ENCODE results near the gene NOVA2.

Gene NOVA2

DNA sequence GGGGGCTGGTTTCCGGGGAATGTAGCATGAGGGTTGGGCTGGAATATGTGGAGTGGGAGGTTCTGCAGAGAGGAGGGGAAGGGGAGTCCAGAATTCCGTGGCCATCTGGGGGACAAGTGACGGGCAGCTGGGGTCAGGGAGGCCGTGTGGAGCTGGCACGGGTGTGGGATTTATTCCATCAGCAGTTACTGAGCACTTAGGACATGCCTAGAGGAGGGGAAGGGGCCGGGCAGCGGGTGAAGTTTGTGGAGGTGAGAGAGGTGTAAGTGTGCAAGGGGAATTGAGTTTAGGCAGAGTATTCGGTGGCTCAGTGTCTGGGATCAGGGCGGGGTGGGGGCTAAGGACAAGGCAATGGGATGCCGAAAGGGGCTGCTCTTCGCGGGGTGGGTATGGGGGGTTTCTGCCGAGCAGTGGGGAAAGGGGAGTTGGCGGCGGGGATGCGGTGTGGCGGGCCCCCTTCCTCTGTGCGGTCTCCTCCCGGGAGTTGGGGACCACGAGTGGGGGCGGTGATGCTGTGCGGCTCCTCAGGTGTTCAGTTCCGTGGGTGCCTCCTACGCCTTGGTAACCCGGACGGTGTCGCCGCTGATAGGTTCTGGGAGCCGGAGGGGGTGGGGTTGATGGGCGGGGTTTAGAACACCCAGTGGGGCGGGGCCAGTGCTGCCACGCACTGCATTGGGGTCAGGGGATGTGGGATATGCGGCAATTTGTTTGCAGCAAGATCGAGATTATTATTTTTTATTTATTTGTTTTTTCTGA lies 27.0 kb upstream of the NOVA2 start:
- DNase-seq (ENCODE audit: low read depth in 3 of 3, low spot score in 1 of 3), result peak; percentile 40 to 49 (median 47)

DNA sequence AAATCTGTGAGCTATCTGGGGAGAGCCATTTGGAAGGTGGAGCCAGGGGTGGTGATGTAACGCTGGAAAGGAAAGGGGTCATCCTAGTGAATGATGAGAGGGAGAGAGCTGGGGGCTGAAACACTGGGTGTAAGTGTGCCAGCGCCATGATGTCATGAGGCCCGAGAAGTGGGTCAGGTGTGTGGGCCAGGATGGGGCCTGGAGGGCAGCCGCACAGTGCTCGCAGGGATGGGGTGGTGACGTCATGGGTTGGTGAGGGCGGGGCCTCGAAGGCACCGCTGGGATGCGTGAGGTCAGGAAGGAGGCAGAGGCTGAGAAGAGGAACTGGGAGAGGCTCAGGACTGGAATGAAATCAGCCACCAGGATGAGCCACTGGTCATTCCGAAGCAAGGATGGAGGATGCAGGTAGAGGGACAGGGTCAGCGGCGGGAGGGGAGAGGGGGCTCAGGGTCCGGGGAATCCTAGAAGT lies 26.0 kb upstream of the NOVA2 start:
- DNase-seq (ENCODE audit: low read depth in 3 of 3, low spot score in 1 of 3), result no peak

DNA sequence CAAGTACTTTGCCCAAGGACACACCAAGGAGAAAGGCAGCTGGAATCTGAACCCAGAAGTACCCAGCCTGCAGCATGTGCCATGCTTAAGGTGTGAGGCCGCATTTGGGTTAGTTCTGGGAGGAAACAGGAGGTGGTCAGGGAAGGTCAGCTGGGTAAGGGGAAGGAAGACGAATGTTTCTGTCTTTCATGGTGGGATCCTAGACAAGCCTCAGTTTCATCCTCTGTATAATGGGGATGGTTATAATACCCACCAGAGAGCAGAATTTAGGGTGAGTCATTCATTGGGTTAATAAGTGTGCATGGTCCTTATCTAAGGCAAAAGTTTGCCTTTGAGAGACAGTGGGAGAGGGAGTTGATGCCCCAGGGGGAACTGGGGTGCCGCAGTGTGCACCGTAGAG lies 25.2 kb upstream of the NOVA2 start:
- no peak for DNase-seq (ENCODE audit: low read depth in 3 of 3, low spot score in 1 of 3)

DNA sequence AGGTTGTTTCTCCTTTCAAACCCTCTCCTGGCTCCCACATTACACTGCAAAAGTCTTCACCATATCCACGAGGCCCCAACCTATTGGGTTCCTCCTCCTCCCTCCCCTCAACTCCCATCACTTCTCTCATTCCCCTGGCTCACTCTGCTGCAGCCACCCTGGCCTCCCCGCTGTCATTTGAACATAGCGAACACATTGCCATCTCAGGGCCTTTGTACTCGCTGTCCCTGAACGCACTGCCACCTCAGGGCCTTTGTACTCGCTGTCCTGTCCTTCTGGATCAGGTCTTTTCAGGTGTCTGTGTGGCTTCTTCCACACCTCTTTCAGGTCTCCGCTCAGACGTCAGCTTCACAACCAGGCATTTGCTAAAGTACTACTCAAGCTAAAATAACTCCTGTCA lies 23.3 kb upstream of the NOVA2 start:
- DNase-seq (ENCODE audit: low read depth in 3 of 3, low spot score in 1 of 3), result no peak

DNA sequence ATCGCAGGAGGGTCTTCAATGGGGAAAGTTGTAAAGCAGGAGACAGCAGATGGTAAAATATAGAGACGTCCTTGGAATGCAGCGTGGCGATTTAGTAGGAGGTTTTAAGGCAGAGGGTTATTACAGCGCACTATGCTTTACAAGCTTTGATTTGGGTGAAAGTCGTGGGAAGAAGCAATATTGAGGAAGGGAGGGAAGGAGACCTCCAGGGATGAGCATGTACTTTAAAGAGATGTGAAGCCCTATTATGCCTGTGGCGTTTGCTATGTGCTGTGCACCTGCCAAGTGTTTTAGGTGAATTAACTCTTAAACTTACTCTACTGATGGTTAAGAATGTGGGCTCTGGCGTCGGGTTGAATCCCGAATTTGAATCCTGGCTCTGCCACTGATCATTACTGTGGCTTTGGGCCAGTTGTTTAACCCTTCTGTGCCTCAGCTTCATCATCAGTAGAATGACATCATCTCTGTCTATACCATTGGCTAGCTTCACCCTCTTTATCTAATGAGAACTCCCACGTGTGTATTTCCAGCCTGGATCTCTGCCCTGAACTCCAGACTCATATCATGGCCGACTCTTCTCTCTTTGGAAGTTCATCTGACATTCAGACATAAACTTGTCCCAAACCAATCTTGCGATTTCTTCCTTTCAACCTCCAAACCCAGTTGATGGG lies 22.2 kb upstream of the NOVA2 start:
- no peak for DNase-seq (ENCODE audit: low read depth in 3 of 3, low spot score in 1 of 3)

DNA sequence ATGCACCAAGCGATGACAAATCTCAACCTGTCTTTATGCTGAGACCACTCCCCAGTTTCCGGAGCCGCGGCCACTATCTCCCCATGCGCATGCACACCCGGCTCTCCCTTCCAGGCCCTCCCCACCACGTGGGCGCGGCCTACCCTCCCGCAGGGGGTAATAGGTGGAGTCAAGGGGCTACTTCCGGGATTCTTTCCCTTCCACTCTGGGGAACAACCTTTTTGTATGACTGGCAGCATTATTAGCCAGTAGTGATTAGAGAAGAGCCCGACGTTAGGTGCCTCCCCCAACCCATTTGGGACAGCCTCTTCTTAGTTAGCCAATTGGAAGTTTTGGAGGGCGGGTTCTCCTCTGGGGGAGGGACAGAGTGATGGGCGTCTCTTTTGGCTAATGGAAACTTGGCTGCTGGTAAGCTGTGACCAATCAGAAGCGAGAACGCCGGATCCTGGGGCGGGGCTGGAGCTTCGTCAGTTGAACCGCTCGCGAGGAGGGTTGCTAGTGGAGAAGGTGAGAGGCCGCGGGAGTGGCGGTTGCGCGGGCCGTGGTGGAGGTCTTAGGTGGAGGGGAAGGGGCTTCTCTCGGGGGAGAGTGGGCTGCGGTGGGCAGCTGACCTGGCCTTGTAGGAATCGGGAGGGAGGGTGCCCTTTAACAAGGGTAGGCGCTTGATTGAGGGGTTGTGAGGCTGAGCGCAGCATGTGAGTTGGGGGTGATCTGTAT lies 21.5 kb upstream of the NOVA2 start, which contains the start of gene CCDC61:
TSS of gene CCDC61 (plus strand) at position 470 of the 717 bp plus-strand sequence. CDS start 7,552 bp downstream, outside the sequence.
- peak; percentile 86 to 95 (median 93) for DNase-seq (ENCODE audit: low read depth in 3 of 3, low spot score in 1 of 3)

DNA sequence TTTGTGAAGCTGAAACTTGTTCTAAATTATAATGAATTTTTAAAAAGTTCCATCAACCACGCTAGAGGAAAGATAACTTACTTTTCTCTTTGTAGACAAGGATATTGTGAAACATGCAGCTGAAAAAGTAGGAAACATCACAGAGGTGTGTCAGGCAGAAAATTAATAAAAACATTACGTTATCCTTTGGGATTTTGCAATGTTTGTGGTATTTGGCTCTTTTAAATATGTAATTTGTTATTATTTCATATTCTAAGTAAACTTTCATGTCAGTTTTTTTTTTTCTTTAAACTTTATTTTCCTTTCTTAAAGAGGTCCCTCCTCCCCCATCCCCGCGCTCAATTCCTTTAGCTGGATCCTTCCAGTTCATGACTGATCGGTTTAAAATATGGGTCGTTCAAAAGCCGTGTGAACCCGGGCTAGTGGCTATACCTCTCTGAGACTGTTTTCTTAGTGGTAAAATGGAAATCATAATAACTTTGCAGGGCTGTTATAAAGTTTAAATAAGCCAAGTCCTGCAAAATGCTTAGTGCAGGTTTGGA lies 20.9 kb upstream of the NOVA2 start:
- DNase-seq (ENCODE audit: low read depth in 3 of 3, low spot score in 1 of 3), result no peak

DNA sequence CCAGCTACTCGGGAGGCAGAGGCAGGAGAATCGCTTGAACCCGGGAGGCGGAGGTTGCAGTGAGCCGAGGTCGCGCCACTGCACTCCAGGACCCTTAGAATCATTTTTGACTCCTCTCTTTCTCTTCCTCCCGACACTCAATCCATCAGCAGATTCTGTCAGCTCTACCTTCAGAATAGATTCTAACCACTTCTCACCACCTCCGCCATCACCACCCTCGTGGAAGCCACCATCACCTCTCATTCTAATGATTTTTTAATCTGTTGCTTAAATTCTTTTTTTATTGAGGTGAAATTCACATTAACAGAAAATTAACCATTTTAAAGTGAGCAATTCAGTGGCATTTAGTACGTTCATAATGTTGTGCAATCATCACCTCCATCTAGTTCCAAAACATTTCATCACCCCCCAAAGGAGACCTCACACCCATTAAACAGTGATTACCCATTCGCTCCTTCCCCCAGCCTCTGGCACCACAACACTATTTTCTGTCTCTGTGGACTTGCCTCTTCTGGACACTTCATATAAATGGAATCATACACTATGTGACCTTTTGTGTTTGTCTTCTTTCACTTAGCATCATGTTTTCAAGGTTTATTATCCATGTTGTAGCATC lies 16.6 kb upstream of the NOVA2 start:
- no peak for DNase-seq (ENCODE audit: low read depth in 3 of 3, low spot score in 1 of 3)

DNA sequence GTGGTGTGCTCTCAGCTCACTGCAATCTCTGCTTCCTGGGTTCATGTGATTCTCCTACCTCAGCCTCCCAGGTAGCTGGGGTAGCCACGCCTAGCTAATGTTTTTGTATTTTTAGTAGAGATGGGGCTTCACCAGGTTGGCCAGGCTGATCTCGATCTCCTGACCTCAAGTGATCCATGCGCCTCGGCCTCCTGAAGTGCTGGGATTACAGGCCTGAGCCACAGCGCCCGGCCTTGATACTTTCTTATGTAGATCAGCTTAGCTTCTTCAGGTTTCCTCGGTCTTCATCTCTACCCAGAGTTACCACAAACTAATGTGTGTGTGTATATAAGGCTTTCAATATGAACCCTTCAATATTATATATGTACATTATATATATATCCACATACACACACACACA lies 11.7 kb upstream of the NOVA2 start:
- DNase-seq (ENCODE audit: low read depth in 3 of 3, low spot score in 1 of 3), result no peak

DNA sequence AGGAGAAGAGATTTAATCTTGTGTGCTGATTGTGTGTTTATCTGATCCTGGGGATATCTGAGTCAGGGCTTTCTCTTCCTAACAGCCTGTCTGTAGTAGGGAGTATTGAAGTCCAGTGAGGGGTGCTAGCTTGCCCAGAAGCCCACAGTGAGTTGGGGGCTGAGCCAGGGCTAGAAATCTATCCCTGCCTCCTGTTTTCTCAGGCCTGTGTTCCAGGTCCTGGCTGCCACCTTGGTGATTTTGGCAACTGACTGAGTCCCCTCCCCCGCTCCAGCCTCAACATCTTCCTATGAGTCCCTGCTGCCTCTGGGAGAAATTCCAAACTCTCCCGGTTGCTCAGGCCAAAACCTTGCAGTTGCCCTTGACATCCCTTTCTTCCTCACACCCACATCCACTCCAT lies 7.7 kb upstream of the NOVA2 start:
- DNase-seq (ENCODE audit: low read depth in 3 of 3, low spot score in 1 of 3), result no peak

DNA sequence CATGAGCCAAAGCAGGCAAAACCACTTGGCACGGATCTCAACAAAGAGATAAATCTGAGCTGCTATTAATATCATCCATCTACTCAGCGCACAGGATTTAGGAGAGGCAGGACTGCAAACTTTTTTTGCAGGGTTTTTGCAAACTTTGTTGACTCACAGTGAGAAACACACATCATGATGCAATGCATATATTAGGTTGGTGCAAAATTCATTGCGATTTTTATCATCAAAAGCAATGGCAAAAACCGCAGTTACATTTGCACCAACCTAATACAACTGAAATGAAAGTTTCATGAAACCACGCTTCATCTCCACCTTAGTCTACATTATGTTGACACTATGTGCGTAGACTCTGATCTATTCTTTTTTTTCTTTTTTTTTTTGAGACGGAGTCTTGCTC lies 4.5 kb upstream of the NOVA2 start:
- no peak for DNase-seq (ENCODE audit: low read depth in 3 of 3, low spot score in 1 of 3)

DNA sequence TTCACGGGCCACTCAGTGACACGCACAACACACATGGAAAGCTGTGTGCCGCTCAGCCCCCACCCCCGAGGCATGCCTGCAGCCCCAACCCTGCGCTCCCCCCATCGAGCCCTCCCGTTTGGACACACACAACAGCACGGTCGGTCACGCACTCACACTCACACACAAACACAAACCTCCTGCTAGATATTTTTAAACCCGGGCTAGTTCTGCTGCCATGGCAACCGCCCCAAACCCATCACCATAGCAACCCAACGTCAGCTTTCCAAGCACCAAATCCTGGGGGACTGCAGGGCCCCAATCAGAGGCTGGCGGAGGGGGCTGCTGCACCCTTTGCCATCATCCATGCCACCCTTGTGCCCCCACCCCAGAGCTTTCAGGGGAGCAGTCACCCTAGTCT lies 2.5 kb upstream of the NOVA2 start:
- no peak for DNase-seq (ENCODE audit: low read depth in 3 of 3, low spot score in 1 of 3)

DNA sequence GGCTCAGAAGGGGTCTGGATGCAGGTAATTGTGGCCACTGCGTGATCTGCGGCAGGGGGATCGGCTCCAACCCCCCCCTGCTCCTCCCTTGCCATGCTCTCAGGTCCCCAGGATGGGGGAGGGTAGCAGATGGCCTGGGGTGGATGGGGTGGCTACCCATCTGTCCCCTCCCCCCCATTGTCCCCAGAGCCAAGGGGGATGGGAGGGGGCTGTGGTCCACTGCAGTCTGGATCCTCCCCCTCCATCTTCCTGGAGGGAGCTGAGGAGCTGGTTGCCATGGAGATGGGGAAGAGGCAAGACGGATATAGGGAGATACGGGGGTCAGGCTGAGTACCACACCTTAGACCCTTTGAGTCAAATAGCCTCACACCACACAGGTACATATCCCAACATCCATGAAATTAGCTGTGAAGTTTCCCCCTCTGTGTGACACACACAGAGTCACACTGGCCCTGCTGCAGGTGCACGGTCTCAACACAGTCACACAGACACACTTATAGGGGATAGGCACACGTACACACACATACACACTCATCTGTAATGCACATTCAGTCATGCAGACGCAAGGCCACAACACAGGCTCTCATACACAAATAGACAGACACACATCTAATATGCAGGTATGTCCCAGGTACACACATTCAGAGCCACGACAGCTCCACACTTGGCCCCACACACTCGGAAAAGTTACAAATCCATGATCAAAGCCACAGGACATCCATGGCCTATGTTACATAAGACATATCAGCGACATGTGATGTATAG lies 1.8 kb upstream of the NOVA2 start:
- no peak for DNase-seq (ENCODE audit: low read depth in 3 of 3, low spot score in 1 of 3)

DNA sequence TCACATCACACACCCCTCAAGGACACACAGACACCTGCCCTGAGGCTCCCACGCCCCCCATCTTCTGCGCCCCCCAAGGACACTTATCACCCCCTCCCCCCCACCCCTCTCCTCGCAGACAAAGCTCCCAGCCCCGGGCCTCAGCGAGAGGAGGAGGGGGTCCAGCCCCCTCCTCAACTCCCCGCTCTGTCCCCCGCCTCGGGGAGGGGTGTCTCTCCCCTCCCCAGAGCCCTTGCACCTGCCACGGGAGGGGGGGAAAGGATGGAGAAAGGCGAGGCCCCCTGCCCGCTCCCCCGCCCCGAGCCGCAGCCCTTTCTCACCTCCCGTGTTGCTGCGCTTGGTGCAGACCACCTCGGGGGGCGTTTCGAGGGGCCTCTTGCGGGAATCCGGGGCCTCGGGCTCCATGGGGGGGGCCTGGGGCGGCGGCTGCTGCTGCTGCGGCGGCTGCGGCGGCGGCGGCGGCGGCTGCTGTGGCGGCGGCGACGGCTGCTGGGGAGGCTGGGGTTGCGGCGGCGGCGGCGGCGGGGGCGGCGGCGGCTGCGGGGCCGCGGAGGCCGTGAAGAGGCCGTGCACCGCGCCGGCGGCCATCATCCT lies 621 bp downstream of the NOVA2 start:
- no peak for DNase-seq (ENCODE audit: low read depth in 3 of 3, low spot score in 1 of 3)

DNA sequence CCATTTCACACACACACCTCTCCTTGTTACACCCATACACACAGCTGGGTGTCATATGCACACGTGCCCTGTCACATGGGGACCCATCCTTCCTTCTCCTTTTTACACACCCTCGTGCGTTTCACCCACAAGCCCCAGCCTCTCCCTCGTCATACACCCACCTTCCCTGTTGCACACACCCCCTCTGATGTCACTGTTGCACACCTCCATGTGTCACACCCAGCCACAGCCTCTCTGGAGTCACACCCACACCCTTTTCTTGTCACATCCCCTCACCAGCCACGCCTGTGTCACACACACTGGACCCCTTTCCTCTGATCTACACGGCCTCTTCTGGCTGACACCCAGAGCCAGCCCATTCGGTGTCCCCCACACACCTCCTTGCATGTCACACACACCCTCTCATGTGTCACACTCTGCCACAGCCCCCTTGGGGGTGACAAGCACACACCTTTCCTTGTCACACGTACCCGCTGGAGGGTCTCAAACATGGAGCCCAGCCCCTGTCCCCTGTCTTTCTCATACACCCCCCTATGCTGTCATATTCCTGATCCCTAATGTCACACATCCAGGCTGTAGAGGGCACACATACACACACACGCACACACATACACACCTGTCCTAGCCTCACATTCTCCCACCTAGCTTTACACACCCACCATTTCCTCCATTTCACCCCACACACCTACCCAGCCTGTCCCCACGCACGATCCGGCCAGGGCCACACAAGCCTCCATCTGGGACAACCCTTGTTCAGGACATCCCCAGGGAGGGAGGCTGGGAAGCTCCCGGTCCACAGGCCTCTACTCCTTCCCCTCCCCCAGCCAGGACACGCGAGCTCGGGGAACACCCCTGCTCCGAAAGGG lies 1.4 kb downstream of the NOVA2 start:
- DNase-seq (ENCODE audit: low read depth in 3 of 3, low spot score in 1 of 3), result no peak

DNA sequence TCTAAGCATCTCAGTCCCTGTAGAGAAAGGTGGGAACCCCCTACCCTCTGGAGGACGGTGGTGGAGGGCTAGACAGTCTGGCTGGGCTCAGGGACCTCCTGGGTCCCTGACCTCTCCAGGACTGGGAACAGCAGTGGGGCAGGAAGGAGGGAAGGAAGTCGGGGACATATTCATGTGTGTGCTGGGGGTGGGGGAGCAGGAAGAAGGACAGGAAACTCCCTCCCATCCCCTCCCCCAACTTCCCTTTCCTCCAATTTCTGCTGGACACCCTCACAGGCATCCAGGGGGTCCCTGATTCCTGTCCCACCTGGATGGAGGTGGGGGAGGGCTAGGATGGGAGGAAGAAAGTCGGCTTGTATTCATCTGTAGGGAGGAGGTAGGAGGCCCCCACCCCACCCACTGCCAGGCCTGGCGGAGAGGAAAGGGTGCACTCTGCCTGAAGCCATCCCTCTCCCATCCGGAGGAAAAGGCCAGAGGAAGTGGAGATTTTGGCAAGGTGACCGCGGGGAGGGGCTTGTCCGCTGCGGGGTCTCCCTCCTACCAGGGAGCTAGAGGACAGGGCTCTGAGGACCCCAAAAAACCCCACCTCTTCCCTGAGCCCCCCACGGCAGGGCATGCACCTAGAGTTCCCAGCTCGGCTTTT lies 2.3 kb downstream of the NOVA2 start:
- no peak for DNase-seq (ENCODE audit: low read depth in 3 of 3, low spot score in 1 of 3)

DNA sequence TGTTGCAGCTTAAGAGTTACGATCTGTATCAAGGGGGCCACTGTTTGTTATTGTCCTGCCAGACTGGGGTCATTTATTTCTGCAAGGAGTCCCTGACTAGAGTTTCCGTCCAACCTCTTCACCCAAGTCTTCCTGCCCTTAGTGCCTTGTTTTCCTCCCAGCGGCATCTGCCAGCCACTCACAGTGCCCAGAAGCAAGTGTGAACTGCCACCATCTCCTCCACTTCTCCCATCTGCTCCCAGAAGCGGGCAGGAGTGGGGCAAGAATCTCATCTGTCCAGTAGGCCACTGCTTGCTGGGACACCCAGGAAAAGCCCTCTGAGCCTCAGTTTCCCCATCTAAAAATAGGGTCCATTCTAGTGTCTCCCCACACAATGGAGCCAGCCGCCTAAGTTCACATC lies 4.0 kb downstream of the NOVA2 start:
- no peak for DNase-seq (ENCODE audit: low read depth in 3 of 3, low spot score in 1 of 3)

DNA sequence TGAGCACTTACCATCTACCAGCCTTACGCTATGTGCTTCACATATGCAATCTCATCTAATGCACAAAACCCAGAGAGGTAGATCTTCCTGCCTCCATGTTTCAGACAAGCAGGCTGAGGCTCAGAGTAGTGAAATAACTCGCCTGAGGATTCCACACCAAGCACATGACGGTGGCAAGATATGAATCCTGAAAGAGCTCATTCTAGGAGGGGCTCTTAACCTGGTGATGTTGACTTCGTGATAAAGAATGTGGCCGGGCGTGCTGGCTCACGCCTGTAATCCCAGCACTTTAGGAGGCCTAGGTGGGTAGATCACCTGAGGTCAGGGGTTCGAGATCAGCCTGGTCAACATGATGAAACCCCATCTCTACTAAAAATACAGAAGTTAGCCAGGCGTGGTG lies 5.0 kb downstream of the NOVA2 start:
- no peak for DNase-seq (ENCODE audit: low read depth in 3 of 3, low spot score in 1 of 3)

DNA sequence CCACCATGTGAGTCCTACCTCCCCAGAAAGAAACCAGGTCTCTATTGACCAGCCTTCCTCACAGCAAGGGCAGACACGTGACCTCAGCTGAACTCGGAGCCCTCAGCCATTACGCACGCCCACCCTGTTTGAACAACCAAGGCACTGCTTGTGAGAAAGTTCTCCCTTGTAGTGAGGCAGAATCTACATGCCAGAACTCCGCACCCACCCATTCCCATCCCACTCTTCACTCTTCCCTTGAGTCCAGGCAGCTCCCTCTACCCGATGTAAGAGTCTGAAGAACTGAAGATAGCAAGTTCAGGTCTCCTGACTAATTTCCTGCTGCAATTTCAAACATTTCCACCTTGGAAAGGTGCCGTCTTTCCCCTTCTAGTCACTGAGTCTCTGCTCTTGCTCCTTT lies 6.4 kb downstream of the NOVA2 start:
- no peak for DNase-seq (ENCODE audit: low read depth in 3 of 3, low spot score in 1 of 3)
